HG03095 (cell line): ENCODE data around the gene DCAF7.
A peak's percentile ranks its signal among the peaks of the same experiment; 100 is the strongest.

Experiments used
- ATAC-seq: cut with Tn5 transposase; IDR thresholded peaks from one replicate; pipeline ENCODE4 v1.9.1; 2021; ENCODE audit warnings: moderate library complexity; ENCODE audit not compliant: unreplicated experiment

The DCAF7 gene

GRCh38 chr17:63549946-63550816, at the start of gene DCAF7:
Gene DCAF7, plus strand, starts transcription at chr17:63550477. Its CDS starts 201 bp downstream, at chr17:63550678.
- ATAC-seq, result peak; percentile 92

- no peak for ATAC-seq
Observed at GRCh38 chr17:63500543-63501390, 49.5 kb upstream of the DCAF7 start.

GRCh38 chr17:63503341-63503705, 47.0 kb upstream of the DCAF7 start:
- no peak for ATAC-seq

GRCh38 chr17:63504261-63504660, 46.0 kb upstream of the DCAF7 start:
- ATAC-seq, result no peak

GRCh38 chr17:63505341-63505740, 44.9 kb upstream of the DCAF7 start:
- no peak for ATAC-seq

GRCh38 chr17:63506627-63507026, 43.6 kb upstream of the DCAF7 start:
- no peak for ATAC-seq

DNA sequence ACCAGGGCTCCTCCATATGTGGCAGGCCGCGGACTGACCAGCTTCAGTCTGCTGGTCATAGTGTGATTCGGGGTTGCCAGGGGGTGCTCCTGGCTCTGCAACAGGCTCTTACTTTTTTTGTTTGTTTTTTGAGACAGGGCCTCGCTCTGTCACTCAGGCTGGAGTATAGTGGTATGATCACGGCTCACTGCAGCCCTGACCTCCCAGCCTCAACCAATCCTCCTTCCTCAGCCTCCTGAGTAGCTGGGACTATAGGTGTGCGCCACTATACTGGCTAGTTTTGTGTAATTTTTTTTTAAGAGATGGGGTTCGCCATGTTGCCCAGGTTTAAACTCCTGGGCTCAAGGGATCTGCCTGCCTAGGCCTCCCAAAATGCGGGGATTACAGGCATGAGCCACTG, 38.9 kb upstream of the DCAF7 start:
- no peak for ATAC-seq

DNA sequence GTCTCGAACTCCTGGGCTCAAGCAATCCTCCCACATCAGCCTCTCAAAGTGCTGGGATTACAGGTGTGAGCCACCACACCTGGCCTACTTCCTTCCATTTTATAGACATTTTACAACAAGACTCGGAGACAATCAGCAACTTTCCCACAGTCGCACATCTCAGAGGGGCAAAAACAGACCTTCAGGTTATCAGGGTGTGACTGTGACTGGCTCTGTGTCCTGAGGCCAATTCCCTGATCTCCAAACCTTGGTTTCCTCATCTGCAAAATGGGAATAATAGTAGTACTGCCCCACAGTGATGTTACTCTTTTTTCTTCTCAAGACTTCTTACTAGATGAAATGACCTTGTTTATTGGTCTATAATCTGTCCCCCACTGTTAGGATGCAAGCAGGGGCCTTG, 37.9 kb upstream of the DCAF7 start:
- ATAC-seq, result no peak

DNA sequence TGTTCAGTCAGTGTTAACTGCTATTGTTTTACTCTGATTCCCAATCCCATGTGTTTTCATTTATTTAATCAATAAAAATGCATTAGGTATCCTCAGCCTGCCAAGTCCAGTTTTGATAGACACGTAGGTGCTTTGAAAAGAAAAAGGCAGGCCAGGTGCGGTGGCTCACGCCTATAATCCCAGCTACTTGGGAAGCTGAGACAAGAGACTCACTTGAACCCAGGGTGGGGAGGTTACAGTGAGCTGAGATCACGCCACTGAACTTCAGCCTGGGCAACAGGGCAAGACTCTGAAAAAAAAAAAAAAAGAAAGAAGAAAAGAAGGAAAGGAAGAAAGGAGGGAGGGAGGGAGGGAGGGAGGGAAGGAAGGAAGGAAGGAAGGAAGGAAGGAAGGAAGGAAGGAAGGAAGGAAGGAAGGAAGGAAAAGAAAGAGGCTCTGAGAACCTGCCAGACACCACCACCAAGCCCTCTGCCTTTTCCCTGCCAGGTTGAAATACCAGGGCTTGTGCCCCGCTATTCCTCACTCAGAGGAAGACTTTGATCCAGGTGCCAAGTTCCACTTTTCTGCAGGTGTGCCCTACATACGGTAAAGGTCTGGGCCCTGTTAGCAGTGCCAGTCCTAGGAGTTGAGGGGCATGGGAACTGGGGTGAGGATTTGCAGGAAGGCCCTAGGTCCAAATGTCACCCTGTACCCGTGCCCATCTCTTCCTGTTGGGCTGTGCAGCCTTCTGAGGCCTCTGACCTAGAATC, 37.2 kb upstream of the DCAF7 start:
- ATAC-seq, result no peak

- ATAC-seq, result no peak
Observed at GRCh38 chr17:63514477-63514876, 35.8 kb upstream of the DCAF7 start.

GRCh38 chr17:63514974-63515373, 35.3 kb upstream of the DCAF7 start:
- no peak for ATAC-seq

GRCh38 chr17:63515426-63515825, 34.9 kb upstream of the DCAF7 start:
- no peak for ATAC-seq

GRCh38 chr17:63516910-63517824, 33.1 kb upstream of the DCAF7 start:
- ATAC-seq, result no peak

DNA sequence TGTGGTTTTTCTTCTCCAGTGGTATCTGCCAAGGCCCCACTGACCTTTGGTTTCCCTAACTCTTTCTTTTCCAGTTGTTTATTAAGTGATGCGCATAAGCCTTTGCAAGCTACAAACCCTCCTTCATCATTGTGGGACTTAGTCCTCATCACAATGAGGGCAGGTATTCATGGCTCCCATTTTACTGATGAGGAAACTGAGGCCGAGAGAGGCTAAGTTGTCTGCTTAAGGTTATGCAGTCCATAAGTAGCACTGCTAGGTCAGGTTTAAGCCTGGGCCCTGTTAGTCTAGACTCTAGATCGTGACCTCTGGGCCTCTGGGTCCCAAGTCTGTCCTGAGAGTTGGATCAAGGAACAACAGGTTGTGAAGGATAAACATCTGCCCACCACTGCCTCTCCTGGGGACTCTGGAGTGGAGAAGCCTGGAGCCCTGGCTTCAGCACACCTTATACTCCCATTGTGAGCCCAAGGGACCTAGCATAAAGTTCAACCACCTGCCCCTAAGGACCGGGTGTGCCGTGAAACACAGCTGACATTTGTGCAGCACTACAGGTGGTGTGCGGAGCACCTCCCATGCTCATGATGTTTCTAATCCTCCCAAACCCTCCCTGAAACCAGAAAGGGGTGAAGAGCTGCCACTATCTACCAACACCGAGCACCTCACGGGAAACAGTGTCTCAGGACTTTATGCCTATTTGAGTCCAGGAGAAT, 32.3 kb upstream of the DCAF7 start:
- no peak for ATAC-seq

DNA sequence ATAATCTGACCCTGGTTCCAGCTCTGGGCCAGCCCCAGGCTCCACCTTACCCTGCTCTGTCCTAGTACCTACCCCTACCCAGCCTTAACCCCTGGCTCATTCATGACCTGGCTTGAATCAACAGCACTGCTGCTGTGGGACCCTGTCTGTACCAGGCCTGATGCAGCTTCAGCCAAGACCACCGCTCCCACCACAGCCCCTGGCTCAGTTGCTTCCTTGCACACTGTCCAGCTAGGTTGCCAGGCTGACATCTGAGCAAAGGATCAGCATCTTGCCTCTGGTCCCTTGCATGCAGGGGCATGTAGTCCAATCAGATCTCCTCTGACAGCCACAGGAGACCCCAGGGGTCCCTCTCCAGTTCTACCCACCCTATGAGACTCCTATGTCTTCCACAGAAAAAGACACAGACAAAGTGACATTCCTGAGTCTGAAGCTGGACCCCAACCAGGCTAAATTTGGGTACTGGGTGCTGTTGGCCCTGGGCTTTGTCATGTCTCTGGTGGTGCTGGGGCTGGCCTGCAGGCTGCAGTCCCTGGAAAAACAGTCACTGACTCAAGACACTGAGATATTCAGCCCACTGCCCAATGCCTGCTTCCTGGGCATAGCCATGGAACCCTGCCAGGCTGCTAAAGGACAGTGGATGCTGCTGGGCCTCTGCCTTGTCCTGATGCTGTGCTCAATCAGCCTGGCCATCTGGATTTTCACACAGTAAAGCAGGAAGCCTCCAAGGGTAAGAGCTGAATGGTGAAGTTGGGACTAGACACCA, 31.0 kb upstream of the DCAF7 start:
- no peak for ATAC-seq

DNA sequence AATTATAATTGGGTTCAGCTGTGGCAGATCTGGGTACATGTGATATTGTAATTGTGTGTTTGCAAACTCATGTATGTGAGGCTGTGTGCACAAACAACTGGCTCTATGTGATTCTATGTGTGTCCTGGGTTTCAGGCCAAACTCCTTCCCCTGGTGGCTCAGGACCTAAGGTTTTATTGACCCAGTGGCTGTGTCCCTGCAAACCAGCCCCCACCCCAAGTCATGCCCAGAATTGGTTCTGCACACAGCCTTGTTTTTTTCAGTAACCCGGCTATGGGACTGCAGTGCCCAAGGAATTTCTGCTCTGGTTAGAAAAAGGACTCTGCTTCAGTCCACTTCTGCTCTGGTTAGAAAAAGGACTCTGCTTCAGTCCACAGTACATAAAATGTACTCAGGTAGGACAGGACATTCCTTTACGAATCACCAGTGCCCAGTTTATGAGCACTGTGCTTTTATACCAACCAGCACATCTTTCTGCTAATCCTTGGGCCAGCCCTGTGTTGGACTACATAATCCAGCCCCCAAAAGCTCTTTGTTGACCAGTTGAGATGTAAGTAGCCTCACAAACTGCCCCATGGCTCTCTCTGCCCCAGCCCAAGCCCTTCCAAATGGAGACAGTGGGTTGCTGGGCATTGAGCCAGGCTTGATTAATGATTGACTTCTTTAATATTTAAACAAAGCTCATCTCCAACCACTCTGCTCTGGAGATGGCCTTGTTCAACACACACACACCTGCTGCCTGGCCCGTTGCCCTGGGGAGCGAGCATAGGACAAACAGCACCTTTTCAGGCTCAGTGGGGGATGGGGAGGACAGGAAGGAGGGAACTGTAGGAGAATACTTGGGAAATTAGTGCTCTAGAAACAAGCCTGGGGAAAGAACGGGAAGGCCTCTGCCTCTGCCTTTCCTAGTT, 30.1 kb upstream of the DCAF7 start:
- ATAC-seq, result no peak

DNA sequence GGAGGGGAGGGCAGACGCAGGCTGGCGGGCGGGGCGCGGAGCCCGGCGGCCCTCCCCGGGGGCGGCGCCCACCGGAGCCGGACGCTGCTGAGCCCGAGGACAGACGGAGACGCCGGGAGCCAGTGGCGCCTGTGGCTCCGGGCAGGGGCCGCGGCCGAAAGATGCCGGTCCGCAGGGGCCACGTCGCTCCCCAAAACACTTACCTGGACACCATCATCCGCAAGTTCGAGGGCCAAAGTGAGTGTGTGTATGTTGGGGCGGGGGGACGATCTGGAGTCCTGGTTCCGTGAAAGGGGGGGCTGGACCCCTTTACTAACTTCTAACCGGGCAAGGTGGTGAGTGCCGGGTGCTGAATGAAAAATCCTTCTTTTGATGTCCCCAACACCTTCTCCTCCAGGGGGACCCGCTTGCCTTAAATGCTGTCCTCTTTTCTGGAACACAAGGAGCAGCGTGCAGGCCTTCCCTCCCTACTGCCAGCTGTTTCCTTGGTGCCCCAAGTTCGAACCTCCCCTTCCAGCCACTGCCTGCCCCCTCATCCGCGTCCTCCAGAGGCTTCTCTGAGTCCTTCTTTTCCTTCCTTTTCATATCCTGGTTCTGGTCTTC, 26.9 kb upstream of the DCAF7 start, which contains the start of gene KCNH6:
Gene KCNH6, plus strand, starts transcription at position 106 of the 603 bp plus-strand sequence. Its CDS starts 56 bp downstream, at position 162.
- ATAC-seq, result no peak
